GM12874 (cell line): ENCODE measurements around the gene DDX54.

ENCODE experiments used
- CTCF ChIP-seq: IDR thresholded peaks from 2 replicates; pipeline ENCODE4 v1.5.1; 2011; ENCODE audit warnings: low read depth, mild to moderate bottlenecking, control low read depth, low read length, moderate library complexity; ENCODE audit not compliant: insufficient read depth

Gene DDX54

GRCh38 chr12:113162102-113163029 is 22.9 kb downstream of the DDX54 start:
- no peak for TF ChIP-seq CTCF

GRCh38 chr12:113161415-113162016 is 23.8 kb downstream of the DDX54 start:
- TF ChIP-seq CTCF: no peak

GRCh38 chr12:113159937-113160336 is 25.3 kb downstream of the DDX54 start:
- TF ChIP-seq CTCF: no peak

GRCh38 chr12:113158439-113159203 is 26.7 kb downstream of the DDX54 start:
- no peak for TF ChIP-seq CTCF

GRCh38 chr12:113157218-113157859 is 27.9 kb downstream of the DDX54 start:
- TF ChIP-seq CTCF: no peak

- TF ChIP-seq CTCF: no peak
Observed at GRCh38 chr12:113155646-113156045, 29.6 kb downstream of the DDX54 start.
